HCT116 (cell line): ENCODE data around the gene ENPP6. TPM values are rescaled to one million over a fixed set of nuclear protein-coding genes. Genes with fewer than 3 reads are reported as not detected.

Experiments
- ATAC-seq: fragments of 200-7000 bp; cut with Tn5 transposase; 2 replicates; pipeline ENCODE4 v1.9.1; 2020; ENCODE audit warnings: mild to moderate bottlenecking, moderate library complexity
- BruUV-seq: library from RNA; stranded (reverse); fragments of 400-500 nt; replicated peaks from 2 replicates; lab custom pipeline; 2021; lab: Mats Ljungman, UMichigan
- CTCF ChIA-PET: fragments of 300-600 bp; sonication (Branson Sonifier 250); formaldehyde crosslinking; loops from one replicate; lab custom pipeline; 2021; ENCODE audit warnings: antibody characterized with exemption; lab: Charles Lee
- POLR2A ChIA-PET: fragments of 300-600, 350-600 bp; sonication (Branson Sonifier 250); formaldehyde crosslinking; loops from one replicate; lab custom pipeline; 2021; ENCODE audit warnings: antibody characterized with exemption; lab: Charles Lee
- RAD21 ChIA-PET, 2 experiments: fragments of 300-600 bp; sonication (Branson Sonifier 250); formaldehyde crosslinking; loops; one replicate each; lab custom pipeline; 2023; ENCODE audit warnings: low total read pairs in 2 of 2; ENCODE audit not compliant: uncharacterized antibody in 2 of 2, unreplicated experiment in 2 of 2, low non-redundant PET in 1 of 2; lab: Charles Lee
- DNase-seq: peaks from one replicate; pipeline ENCODE4 v3.0.0-alpha.2; 2010; ENCODE audit warnings: low read depth, low spot score
- H2AFZ ChIP-seq: fragments of 200-600 bp; shearing (Covaris generic), sonication (generic); 2 replicates; pipeline ENCODE4 v1.6.1; 2017; ENCODE audit warnings: low read depth, mixed run types, mixed read lengths, antibody characterized with exemption, low read length; ENCODE audit not compliant: poor library complexity, severe bottlenecking
- H3K27ac ChIP-seq: 2 replicates; pipeline ENCODE4 v1.5.1; 2012; ENCODE audit warnings: low read depth, low read length
- H3K27me3 ChIP-seq: fragments of 200-600 bp; sonication (generic); 2 replicates; pipeline ENCODE4 v1.6.1; 2016; ENCODE audit warnings: mixed run types, low read length, mixed read lengths; ENCODE audit not compliant: insufficient read depth
- H3K36me3 ChIP-seq, 2 experiments: fragments of 200-500 bp in 1 of 2; fragments of 200-600 bp in 1 of 2; sonication (Bioruptor generic) in 1 of 2; sonication (generic) in 1 of 2; 2 replicates each; pipeline versions ENCODE4 v1.5.1 to v1.6.1; 2014 to 2016; ENCODE audit warnings: low read length in 2 of 2, inconsistent platforms in 1 of 2, mixed read lengths in 1 of 2, mixed run types in 1 of 2; ENCODE audit not compliant: insufficient read depth in 2 of 2, control insufficient read depth in 1 of 2
- H3K4me1 ChIP-seq, 2 experiments: fragments of 200-600 bp in 1 of 2; sonication (generic) in 1 of 2; 2 replicates each; pipeline versions ENCODE4 v1.5.1 to v1.6.1; 2012 to 2017; ENCODE audit warnings: low read length in 2 of 2, inconsistent platforms in 1 of 2, mild to moderate bottlenecking in 1 of 2, mixed read lengths in 1 of 2, mixed run types in 1 of 2, moderate library complexity in 1 of 2; ENCODE audit not compliant: insufficient read depth in 2 of 2, control insufficient read depth in 1 of 2
- H3K4me2 ChIP-seq: fragments of 200-600 bp; sonication (generic); 2 replicates; pipeline ENCODE4 v1.6.1; 2017; ENCODE audit warnings: mixed run types, low read length, mixed read lengths
- H3K4me3 ChIP-seq, 2 experiments: fragments of 200-600 bp in 1 of 2; sonication (generic) in 1 of 2; replicated peaks in 1 of 2; 2 replicates each; pipeline ENCODE4 v1.5.1; 2011 to 2016; ENCODE audit warnings: low read length in 2 of 2, control low read depth in 1 of 2, low read depth in 1 of 2, mild to moderate bottlenecking in 1 of 2, mixed read lengths in 1 of 2, mixed run types in 1 of 2
- H3K79me2 ChIP-seq: fragments of 200-600 bp; sonication (generic); 2 replicates; pipeline ENCODE4 v1.6.1; 2017; ENCODE audit warnings: mild to moderate bottlenecking, mixed run types, low read length, moderate library complexity, mixed read lengths; ENCODE audit not compliant: insufficient read depth
- H3K9ac ChIP-seq: fragments of 200-600 bp; sonication (generic); 2 replicates; pipeline ENCODE4 v1.6.1; 2016; ENCODE audit warnings: low read length, mixed read lengths
- H3K9me2 ChIP-seq: fragments of 200-600 bp; sonication (generic), shearing (Covaris generic); 2 replicates; pipeline ENCODE4 v1.6.1; 2017; ENCODE audit warnings: mixed run types, mild to moderate bottlenecking, moderate library complexity; ENCODE audit not compliant: insufficient read depth
- H3K9me3 ChIP-seq, 2 experiments: fragments of 200-500 bp in 1 of 2; fragments of 200-600 bp in 1 of 2; sonication (Bioruptor generic) in 1 of 2; sonication (generic) in 1 of 2; 2 replicates each; pipeline ENCODE4 v1.6.1; 2014 to 2017; ENCODE audit warnings: low read length in 2 of 2, mixed read lengths in 2 of 2, inconsistent platforms in 1 of 2, low read depth in 1 of 2, mild to moderate bottlenecking in 1 of 2, mixed run types in 1 of 2, moderate library complexity in 1 of 2; ENCODE audit not compliant: control insufficient read depth in 1 of 2, insufficient read depth in 1 of 2
- H4K20me1 ChIP-seq: fragments of 200-600 bp; sonication (generic), shearing (Covaris generic); 2 replicates; pipeline ENCODE4 v1.6.1; 2017; ENCODE audit warnings: mixed run types, mild to moderate bottlenecking, moderate library complexity; ENCODE audit not compliant: insufficient read depth
- ATF3 ChIP-seq: IDR thresholded peaks from 2 replicates; pipeline ENCODE4 v1.6.1; 2012
- CEBPB ChIP-seq: IDR thresholded peaks from 2 replicates; pipeline ENCODE4 v1.6.1; 2012; ENCODE audit warnings: low read depth
- EGR1 ChIP-seq: IDR thresholded peaks from 2 replicates; pipeline ENCODE4 v1.6.1; 2012; ENCODE audit warnings: low read depth
- FOSL1 ChIP-seq: IDR thresholded peaks from 2 replicates; pipeline ENCODE4 v1.6.1; 2012; ENCODE audit warnings: low read depth
- POLR2AphosphoS5 ChIP-seq: IDR thresholded peaks from 2 replicates; pipeline ENCODE4 v1.6.1; 2011; ENCODE audit warnings: mild to moderate bottlenecking, low read depth, low read length, moderate library complexity
- RAD21 ChIP-seq: IDR thresholded peaks from 2 replicates; pipeline ENCODE4 v1.6.1; 2012; ENCODE audit warnings: low read depth, mild to moderate bottlenecking
- REST ChIP-seq: IDR thresholded peaks from 2 replicates; pipeline ENCODE4 v1.6.1; 2012; ENCODE audit warnings: low read depth
- SP1 ChIP-seq: IDR thresholded peaks from 2 replicates; pipeline ENCODE4 v1.6.1; 2012; ENCODE audit warnings: low read depth
- SRF ChIP-seq: IDR thresholded peaks from 2 replicates; pipeline ENCODE4 v1.6.1; 2012; ENCODE audit warnings: low read depth
- ZNF274 ChIP-seq: fragments of 200-500 bp; sonication (Bioruptor generic); IDR thresholded peaks from 2 replicates; pipeline ENCODE4 v1.6.1; 2014; ENCODE audit warnings: mild to moderate bottlenecking, low read depth, low read length, inconsistent platforms
- intact Hi-C: fragments of 100-400 bp; cut with micrococcal nuclease; formaldehyde crosslinking; loops from 2 replicates; pipeline ENCODE4 v1.10.0; 2022
- total RNA-seq: library from RNA; stranded (reverse); gene quantifications from one replicate; pipeline ENCODE4 v1.2.1, GENCODE V29; 2021; ENCODE audit not compliant: unreplicated experiment
- TF ChIP-seq, protein P1 (sequence below), 3 experiments: fragments of 200-600 bp in 1 of 3; sonication (generic) in 1 of 3; IDR thresholded peaks in 2 of 3; conservative IDR thresholded peaks in 1 of 3; 2 replicates each; pipeline ENCODE4 v1.5.1; 2012 to 2017; ENCODE audit warnings: low read depth in 2 of 3, low read length in 2 of 3, antibody characterized with exemption in 1 of 3, borderline replicate concordance in 1 of 3, control low read depth in 1 of 3, mild to moderate bottlenecking in 1 of 3, mixed read lengths in 1 of 3, mixed run types in 1 of 3, moderate library complexity in 1 of 3; ENCODE audit not compliant: insufficient read depth in 1 of 3
- TF ChIP-seq, protein P2 (sequence below): IDR thresholded peaks from 2 replicates; pipeline ENCODE4 v1.6.1; 2012

Gene ENPP6
- total RNA-seq, 1 experiment from 2014 or later = not detected

DNA sequence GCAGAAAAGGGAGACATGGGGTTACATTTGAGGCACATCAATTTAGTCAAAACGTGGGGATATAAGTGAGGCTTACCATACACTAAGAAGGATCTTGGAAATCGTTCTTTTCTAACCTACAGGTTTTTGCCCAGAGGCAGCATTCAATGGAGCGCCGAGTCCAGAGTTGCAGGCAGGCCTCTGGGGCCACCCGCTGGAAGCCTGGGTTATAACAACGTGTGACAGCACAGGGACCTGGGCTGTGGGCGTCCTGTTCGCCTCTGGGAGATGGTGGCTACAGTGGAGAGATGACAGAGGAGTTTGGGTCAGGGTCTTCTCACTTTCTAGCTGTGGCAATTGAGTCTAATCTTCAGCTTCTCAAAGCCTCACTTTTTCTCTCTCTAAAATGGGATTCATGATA lies 53.9 kb downstream of the ENPP6 start:
- ChIA-PET RAD21 (no interaction called here), POLR2A (no interaction called here), CTCF (no interaction called here)
- no peaks in the 10 kb centered on the region for H3K9me3 ChIP-seq
- no peak overlapping the region for H3K4me2 ChIP-seq
- DNase-seq (no peak), ATAC-seq (peak; percentile 80)
- peaks cover 5% of the 10 kb centered on the region; the same call in 1 of the 2 replicates for H3K27me3 ChIP-seq
- H3K9me2 ChIP-seq = no peaks in the 10 kb centered on the region
- BruUV-seq = no TSS peak
- intact Hi-C loops = loop anchor here (1.0 to 10.0 kb wide), 2 partner anchors 324 to 899 kb away; no protein-coding TSS in a partner anchor
- H3K9ac ChIP-seq = no peak overlapping the region
- H3K4me3 ChIP-seq = no peak overlapping the region
- H3K36me3 ChIP-seq = no peaks in the 10 kb centered on the region
- H3K4me1 ChIP-seq = no peaks in the 10 kb centered on the region
- no peaks in the 10 kb centered on the region for H4K20me1 ChIP-seq
- H3K79me2 ChIP-seq = no peaks in the 10 kb centered on the region
- no peak overlapping the region for H3K27ac ChIP-seq
- H2AFZ ChIP-seq = peak overlapping the region; percentile 40
- TF ChIP-seq RAD21 (peak; percentile 74), FOSL1 (no peak), SRF (no peak), ZNF274 (no peak), CEBPB (no peak)
- TF ChIP-seq, protein P1, sequence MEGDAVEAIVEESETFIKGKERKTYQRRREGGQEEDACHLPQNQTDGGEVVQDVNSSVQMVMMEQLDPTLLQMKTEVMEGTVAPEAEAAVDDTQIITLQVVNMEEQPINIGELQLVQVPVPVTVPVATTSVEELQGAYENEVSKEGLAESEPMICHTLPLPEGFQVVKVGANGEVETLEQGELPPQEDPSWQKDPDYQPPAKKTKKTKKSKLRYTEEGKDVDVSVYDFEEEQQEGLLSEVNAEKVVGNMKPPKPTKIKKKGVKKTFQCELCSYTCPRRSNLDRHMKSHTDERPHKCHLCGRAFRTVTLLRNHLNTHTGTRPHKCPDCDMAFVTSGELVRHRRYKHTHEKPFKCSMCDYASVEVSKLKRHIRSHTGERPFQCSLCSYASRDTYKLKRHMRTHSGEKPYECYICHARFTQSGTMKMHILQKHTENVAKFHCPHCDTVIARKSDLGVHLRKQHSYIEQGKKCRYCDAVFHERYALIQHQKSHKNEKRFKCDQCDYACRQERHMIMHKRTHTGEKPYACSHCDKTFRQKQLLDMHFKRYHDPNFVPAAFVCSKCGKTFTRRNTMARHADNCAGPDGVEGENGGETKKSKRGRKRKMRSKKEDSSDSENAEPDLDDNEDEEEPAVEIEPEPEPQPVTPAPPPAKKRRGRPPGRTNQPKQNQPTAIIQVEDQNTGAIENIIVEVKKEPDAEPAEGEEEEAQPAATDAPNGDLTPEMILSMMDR (IDR thresholded peaks at IDR 0.05 in 2 of 3, conservative IDR thresholded peaks at IDR 0.05 in 1 of 3; ENCODE audit: borderline replicate concordance in 1 of 3, insufficient read depth in 1 of 3, low read depth in 2 of 3, low read length in 2 of 3) = peak; percentile 49 to 57 (median 55); a peak in 5 of 6 replicates

- DNase-seq (no peak), ATAC-seq (no peak)
- peaks cover 5% of the 10 kb centered on the region; the same call in 1 of the 2 replicates for H3K27me3 ChIP-seq
- intact Hi-C loops = loop anchor here (10.0 kb wide), 1 partner anchor 898 kb away; no protein-coding TSS in a partner anchor
- ChIA-PET RAD21 (no interaction called here), POLR2A (no interaction called here), CTCF (no interaction called here)
- TF ChIP-seq POLR2AphosphoS5 (no peak), REST (no peak), SRF (no peak), EGR1 (no peak), ATF3 (no peak), CEBPB (no peak), SP1 (no peak)
- TF ChIP-seq, protein P2, sequence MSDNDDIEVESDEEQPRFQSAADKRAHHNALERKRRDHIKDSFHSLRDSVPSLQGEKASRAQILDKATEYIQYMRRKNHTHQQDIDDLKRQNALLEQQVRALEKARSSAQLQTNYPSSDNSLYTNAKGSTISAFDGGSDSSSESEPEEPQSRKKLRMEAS = no peak
- H3K27ac ChIP-seq = no peak overlapping the region
- no peaks in the 10 kb centered on the region for H3K36me3 ChIP-seq
- H2AFZ ChIP-seq = no peak overlapping the region
- no peaks in the 10 kb centered on the region for H4K20me1 ChIP-seq
- no peak overlapping the region for H3K4me2 ChIP-seq
- no peaks in the 10 kb centered on the region for H3K4me1 ChIP-seq
- no peaks in the 10 kb centered on the region for H3K79me2 ChIP-seq
- H3K9me3 ChIP-seq = no peaks in the 10 kb centered on the region
- H3K4me3 ChIP-seq = no peak overlapping the region
- H3K9me2 ChIP-seq = no peaks in the 10 kb centered on the region
- H3K9ac ChIP-seq = no peak overlapping the region
- no TSS peak for BruUV-seq
Observed at GRCh38 chr4:184162596-184162995, 55.1 kb downstream of the ENPP6 start.
